HG02943 (cell line): ENCODE results near the gene CC2D1A.

Experiments used
- ATAC-seq: cut with Tn5 transposase; IDR thresholded peaks from one replicate; pipeline ENCODE4 v1.9.1; 2021; ENCODE audit warnings: mild to moderate bottlenecking, low read depth, moderate library complexity; ENCODE audit not compliant: unreplicated experiment

Gene CC2D1A

GRCh38 chr19:13932911-13933393 lies 27.0 kb downstream of the CC2D1A start:
- ATAC-seq, result no peak

GRCh38 chr19:13934785-13935109 lies 28.7 kb downstream of the CC2D1A start:
- no peak for ATAC-seq

- no peak for ATAC-seq
Measured at GRCh38 chr19:13935765-13936510, 29.9 kb downstream of the CC2D1A start.

- ATAC-seq, result no peak
Measured at GRCh38 chr19:13937479-13938300, 31.7 kb downstream of the CC2D1A start.

DNA sequence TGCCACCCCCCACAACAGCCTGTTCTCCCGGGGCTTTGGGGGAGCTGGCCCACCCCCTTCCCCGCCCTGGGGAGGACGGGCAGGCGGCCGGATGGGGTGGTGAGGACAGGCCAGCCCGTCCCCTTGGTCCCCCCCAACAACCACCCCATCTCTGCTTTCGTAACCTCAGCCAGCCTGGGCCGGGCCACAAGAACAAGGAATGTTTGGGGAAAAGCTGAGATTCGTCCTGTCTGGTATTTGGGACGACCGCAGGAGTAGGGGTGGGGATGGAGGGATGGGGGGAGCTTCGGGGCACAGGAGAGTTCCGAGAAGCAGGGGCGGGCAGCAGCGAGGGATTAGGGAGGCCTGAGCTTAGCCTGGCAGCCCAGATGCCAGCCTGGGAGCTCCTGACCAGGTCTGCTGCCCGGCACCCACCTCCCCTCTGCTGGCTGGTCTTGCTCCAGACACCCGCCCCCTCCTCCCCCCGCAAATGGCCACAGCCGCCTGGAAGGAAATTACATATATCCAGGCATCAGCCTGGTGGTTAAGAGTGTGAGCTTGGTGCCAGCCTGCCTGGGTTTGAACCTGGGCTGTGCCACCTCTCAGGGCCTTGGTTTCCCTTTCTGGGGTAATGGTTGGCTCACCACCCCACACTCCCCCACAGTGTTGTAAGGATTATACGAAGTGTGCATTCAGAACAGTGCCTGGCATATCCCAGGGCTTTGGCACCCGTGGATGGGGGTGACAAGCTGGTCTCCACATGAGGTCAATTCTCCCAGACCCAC lies 32.5 kb downstream of the CC2D1A start, which contains the start of gene PODNL1:
PODNL1 (minus strand) TSS at position 117 of the 764 bp plus-strand sequence. CDS start 236 bp downstream, outside the sequence.
- ATAC-seq, result no peak

GRCh38 chr19:13942023-13942684 lies 36.2 kb downstream of the CC2D1A start:
- ATAC-seq, result no peak

GRCh38 chr19:13946414-13946813 lies 40.4 kb downstream of the CC2D1A start:
- ATAC-seq, result no peak

GRCh38 chr19:13951043-13951442 lies 45.0 kb downstream of the CC2D1A start:
- no peak for ATAC-seq

DNA sequence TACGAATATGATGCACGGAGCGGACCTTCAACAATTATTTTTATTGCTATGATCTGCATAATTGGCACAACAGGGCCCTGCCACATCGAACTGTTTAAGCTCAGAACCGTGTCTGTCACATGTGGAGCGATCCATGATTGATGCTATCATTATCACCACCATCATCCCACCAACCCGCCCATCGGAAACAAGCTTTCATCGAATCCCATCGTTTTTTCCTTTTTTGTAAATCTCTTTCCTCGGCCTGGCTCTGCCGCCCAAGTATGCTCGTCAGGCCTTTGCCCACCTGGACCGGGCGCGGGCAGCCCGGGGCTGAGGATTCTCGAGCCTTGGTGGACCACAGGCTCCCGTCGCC lies 45.8 kb downstream of the CC2D1A start:
- ATAC-seq, result no peak

DNA sequence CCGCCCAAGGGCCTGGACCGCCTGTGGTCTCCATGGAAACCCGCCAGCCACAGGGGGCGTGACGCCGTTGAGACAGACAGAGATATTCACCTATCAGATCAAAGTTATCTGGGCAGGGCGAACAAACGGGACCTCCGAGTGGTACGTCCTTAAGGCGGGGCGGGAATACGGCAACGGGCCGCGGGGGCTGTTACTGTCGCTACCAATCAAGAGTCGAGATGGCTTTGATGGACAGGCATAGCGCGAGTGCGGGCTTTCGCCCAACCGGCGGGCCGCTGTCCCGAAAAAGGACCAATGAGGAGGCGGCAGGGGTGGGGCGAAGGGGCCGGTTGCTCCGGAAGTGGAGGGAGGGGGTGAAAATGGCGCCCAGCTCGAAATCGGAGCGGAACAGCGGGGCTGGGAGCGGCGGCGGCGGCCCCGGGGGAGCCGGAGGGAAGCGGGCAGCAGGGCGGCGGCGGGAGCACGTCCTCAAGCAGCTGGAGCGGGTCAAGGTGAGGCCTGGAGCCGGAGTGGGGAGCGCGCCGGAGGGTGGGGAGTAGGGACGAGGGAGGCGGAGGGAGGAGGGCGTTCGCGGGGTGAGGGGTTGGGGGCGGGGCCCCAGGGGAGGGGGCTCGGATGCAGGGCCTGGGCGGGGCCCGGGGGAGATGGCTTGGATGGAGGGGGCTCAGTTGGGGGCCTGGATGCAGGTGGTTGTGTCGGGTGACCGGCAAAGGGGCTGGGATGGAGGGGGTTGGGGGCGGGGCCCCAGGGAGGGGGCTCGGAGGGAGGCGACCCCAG lies 46.3 kb downstream of the CC2D1A start, which contains the start of gene DCAF15:
DCAF15 (plus strand) TSS at position 356 of the 777 bp plus-strand sequence; CDS start at position 360, 4 bp downstream.
- peak; percentile 95 for ATAC-seq

- ATAC-seq, result no peak
Measured at GRCh38 chr19:13952931-13953531, 47.0 kb downstream of the CC2D1A start.

DNA sequence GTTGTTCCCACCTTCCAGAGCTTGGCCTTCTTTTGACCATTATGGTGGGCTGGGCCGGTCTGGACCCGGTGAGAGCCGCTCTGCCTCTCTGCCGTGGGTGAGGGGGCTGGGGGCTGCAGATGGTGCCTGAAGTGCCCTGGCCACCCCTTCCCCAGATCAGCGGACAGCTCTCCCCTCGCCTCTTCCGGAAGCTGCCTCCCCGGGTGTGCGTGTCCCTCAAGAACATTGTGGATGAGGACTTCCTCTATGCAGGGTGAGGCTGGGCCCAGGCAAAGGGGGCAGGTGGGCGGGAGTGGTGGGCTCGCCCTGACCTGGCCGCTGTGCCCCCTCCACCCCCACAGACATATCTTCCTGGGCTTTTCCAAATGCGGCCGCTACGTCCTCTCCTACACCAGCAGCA lies 48.2 kb downstream of the CC2D1A start:
- no peak for ATAC-seq

GRCh38 chr19:13955662-13956364 lies 49.8 kb downstream of the CC2D1A start:
- no peak for ATAC-seq

DNA sequence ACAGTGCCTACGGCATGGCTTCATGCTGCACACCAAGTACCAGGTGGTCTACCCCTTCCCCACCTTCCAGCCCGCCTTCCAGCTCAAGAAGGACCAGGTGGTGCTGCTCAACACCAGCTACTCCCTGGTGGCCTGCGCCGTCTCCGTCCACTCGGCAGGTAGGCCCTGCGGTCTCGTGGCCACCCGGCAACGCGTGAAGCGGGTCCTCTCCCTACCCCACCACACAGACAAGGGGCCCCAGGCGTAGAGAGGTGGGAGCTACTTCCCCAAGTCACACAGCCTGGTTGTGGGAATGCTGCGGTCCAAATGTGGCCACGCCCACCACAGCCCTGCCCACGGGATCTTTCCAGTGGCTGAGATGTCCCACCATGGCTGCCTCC lies 50.4 kb downstream of the CC2D1A start:
- no peak for ATAC-seq

DNA sequence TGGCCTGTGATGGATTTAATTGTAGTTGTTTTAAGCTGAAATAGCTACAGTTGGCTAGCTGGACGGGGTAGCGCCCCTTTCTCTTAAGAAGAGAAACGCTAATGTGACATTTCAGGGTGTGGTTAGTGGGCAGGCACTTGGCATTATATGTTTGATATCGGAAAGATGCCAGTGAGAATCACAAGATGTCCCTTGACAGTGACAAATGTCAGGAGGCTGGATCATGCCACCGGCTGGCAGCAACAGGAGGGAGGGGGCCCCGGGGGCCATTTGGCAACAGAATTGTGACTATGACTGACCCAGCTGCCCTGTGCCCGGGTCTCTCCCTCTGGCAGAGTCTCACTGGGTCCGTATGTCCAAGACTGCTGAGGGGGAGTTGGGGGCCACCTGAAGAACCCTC lies 51.0 kb downstream of the CC2D1A start:
- no peak for ATAC-seq

DNA sequence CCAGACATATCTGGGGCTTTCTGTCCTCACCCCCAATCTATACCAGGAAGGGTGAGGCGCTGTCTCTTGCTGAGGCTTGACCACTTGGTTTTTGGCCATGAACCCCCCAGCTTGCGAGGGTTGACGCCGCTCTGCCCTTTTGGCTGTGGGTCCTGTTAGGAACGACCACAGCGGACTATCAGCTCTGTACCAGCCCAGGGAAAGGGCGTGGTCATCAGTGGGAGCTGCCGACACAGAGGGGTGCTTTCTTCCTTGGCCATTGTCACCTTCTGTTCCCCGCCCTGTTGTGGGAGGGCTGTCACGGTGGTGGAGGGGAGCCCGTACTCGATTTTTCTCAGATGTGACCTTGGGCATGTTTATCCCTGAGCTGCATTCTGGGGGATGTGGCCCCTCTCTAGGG lies 52.0 kb downstream of the CC2D1A start:
- no peak for ATAC-seq

DNA sequence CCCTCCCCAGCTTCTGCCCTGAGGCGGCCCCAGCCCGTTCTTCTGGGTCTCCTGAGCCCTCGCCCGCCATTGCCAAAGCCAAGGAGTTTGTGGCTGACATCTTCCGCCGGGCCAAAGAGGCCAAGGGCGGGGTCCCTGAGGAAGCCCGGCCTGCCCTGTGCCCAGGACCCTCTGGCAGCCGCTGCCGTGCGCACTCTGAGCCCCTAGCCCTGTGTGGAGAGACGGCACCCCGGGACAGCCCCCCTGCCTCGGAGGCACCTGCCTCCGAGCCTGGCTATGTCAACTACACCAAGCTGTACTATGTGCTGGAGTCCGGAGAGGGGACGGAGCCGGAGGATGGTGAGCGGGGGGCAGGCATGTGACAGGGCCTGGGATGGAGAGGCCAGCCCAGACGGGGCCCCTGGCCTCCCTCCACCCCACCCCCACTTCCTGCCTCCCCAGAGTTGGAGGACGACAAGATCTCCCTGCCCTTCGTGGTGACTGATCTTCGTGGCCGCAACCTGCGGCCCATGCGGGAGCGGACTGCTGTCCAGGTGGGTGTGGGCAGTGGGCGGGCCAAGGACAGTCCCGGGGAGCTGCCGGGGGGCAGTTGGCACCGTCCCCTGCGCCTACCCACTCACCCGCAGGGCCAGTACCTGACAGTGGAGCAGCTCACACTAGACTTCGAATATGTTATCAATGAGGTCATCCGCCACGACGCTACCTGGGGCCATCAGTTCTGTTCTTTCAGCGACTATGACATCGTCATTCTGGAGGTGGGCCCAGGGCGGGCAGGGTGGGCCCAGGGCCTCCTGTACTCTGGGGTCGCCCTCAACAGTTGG lies 53.4 kb downstream of the CC2D1A start:
- ATAC-seq, result no peak
